ENCODE measurements around the gene CELF4. TPM values are rescaled to one million over a fixed set of nuclear protein-coding genes. Genes with fewer than 3 reads are reported as not detected.
A peak's percentile ranks its signal among the peaks of the same experiment; 100 is the strongest.

Gene CELF4
- total RNA-seq, 1 experiment from 2014 or later: not detected

DNA sequence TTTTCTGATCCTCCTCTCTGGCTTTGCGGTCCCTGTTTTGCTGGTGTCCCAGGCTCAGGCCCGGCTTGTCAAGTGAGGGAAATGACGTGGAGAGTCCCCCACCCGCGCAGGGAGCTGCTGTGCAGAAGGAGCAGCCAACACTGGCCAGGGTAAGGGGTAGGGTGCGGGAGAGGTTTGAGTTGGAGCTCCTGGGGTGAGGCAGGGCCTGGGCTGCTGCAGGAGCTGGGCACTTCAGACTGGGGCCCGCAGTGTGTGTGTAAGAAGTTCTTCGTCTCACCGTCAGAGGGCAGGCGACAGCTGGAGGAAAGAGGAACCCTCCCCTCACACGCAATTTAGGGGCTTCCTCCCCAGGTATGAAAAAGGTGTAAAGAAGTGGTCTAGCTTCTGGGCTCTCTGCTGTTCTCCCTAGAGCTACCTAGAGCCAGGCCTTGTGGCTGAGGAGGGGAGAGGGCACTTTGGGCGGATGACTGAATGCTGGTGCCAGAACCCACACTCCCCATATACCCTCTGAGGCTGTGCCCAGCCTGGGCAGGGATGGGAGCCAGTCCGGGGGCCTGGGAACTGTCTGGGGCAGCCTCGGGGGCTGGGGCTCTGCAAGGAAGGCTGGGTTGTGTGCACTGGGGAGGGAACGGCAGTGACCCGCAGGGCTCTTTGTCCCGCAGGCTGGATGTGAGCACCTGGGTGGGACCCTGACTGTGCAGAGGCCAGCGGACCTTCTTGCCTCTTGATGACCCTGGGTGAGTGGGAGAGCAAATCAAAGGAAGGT lies 11.8 kb downstream of the CELF4 start:
- DNase-seq (ENCODE audit: low read depth, low spot score): peak; percentile 34
- in situ Hi-C loops (cut with HindIII; ENCODE audit: low pct_unique_long_range_greater_than_20kb, low sequenced_read_pairs): no loop called here

DNA sequence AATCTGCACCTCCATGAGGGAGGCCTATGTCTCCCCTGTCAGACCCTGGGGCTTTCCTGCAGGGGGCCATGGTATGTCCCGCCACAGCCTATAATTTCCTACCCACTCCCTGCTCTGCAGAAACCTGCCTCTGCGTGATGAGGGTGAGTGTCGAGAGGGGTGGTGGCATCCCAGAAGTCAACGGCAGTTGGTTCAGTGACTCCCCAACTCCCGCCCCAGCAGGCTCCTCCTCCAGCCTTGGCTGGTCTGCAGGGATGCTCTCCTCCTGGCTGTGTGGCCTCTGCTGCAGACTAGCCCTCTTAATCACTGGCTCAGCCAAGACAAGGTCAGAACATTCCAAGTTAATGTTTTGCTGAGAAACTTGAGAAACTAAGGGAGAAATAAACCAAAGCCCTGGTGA lies 13.3 kb downstream of the CELF4 start:
- no peak for DNase-seq (ENCODE audit: low read depth, low spot score)
- in situ Hi-C loops (cut with HindIII; ENCODE audit: low pct_unique_long_range_greater_than_20kb, low sequenced_read_pairs): no loop called here

DNA sequence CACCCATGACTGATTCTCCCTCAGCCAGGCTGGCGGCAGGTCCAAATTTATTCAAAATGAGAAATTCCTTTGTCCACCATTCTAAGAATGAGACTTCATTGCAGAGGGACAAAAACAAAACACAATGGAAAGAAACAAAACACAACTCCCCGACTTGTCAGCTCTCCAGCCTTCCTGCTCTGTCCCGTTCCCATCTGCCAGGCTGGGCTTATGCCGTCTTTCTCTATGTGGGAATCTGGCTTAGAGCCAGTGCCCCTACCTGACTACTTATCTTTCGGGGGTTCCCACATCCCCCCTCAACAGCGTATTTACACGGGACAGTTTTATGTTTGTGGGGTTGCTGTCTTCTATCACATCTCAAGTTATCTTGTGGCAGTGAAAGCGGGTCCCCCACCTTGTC lies 13.8 kb downstream of the CELF4 start:
- in situ Hi-C loops (cut with HindIII; ENCODE audit: low pct_unique_long_range_greater_than_20kb, low sequenced_read_pairs): no loop called here

DNA sequence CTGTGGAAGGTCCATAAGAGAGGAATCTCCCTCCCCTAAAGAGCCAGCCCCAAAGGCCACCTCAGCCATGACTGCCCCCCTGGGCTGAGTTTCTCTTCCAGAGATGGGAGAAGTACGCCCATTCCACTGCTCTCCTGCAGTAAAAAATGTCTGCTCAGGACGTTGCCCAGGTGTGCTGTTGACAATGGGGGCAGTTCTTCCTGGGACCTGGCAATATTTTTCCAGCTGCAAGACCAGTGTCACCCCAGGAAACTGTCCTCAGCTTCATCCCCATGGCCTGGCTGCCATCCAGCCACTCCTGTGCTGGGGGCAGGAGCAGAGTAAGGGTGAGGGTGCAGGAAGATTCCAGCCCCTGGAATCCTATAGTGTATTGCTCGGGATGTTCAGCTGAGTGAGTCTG lies 14.3 kb downstream of the CELF4 start:
- in situ Hi-C loops (cut with HindIII; ENCODE audit: low pct_unique_long_range_greater_than_20kb, low sequenced_read_pairs): no loop called here
- DNase-seq (ENCODE audit: low read depth, low spot score): no peak

More for the DNA sequence above, 13.8 kb downstream of the CELF4 start:
- DNase-seq (ENCODE audit: low read depth, low spot score): no peak

DNA sequence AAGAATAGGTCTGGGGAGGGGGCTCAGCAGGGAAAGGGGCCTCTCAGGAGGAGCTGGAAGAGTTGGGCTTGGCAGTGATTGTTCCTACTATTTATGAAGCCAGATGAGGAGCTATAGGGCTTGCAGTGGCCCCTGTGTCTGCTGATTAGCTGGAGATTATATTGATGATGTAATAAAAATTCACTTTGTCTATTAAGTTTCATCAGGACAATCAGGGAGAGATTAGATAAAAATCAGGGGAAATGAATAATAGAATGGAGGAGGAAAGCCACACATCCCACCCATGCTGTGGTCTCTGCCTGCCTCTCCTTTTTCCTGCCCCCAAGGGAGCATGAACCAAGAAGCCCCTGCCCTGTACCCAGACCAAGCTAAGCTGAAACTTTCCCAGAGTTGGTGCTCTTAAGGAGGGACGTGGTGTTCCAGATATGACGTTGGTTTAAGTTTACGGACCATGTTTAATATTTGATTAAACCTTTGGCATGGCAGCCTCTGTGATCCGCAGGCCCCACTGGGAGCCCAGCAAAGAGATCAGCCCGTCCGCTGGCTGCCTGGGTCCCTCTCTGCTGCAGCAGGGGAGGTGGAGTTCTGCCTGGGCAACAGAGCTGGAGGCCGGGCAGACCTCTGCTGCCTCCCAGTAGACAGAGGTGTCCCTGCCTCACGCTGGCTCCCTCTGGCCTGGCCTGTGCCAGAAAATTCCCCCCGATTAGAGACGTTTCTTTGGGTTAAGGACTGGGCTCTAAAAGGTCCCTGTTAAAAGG lies 15.3 kb downstream of the CELF4 start:
- in situ Hi-C loops (cut with HindIII; ENCODE audit: low pct_unique_long_range_greater_than_20kb, low sequenced_read_pairs): no loop called here
- no peak for DNase-seq (ENCODE audit: low read depth, low spot score)

DNA sequence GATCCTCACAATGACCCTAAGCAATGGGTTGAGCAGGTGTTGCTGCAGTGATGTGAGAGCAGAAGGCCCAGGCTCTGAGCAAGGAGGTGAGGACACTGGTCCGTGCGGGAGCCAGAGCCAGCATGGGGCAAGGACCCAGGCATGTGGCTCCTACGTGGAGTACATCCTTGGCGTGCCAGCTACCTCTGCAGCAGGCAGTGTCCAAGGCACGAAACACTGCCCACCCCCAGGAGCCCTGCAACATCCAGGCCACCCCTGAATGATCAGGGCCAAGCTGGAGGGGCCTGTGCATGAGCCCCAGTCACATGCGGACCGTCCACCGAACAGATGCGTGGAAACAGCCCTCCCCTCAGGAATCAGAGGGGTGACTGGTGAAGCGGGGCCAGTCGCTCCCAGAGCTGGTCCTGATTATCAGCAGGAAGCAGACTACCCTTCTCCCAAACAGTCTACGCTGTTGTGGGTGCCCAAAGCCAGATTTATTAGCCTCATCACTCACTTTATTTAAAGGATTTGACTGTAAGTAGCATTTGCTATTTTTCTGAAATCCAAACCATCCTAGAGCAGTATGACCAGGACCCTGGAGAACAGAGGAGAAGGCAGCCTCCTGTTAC lies 16.8 kb downstream of the CELF4 start:
- in situ Hi-C loops (cut with HindIII; ENCODE audit: low pct_unique_long_range_greater_than_20kb, low sequenced_read_pairs): no loop called here
- DNase-seq (ENCODE audit: low read depth, low spot score): no peak

DNA sequence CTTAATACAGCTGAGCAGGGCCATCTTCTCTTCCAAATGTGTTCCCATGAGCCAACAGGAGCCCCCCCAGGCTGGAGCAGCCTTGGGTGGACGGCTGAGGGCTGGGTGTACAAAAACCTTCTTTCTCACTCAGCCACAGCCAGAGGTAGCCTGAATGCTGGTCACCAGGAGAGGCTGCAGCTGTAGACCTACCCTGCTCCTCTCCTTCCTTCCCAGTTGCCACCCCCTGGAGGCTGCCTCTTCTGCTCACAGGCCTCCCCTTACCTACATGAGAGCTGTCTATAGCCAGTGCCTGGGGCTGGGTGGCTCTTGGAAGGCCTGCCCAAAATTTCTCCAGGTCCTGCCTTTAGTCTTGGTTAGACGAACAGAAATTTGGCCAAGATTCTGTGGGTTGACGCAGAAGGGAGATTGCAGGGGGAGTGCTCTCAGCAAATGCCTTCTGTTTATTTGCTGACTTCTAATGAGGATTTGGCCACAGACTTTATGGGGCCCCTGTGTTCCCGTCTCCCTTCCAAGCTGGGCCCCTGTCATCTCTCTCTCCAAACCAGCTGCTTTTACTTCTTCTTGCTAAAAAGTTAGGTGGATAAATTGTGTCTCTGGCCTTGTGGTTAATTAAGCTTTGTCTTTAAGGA lies 18.3 kb downstream of the CELF4 start:
- no peak for DNase-seq (ENCODE audit: low read depth, low spot score)
- in situ Hi-C loops (cut with HindIII; ENCODE audit: low pct_unique_long_range_greater_than_20kb, low sequenced_read_pairs): no loop called here

DNA sequence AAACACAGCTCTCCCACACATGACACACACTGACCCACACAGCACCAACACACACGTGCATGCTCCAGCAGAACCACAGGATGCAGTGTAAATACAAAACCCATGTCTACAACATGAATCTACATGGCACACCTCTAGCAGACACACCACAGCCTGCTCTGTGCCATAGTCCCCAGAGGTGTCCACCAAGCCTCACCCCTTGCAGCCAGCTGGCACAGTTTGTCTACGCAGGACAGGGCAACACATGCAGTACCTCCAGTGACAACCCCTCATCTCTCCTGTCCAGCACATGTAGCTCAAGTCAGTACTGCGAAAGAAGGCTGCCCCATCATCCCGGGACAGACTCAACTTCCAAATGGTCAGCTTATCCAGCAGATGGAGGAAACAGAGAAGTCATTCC lies 18.9 kb downstream of the CELF4 start:
- DNase-seq (ENCODE audit: low read depth, low spot score): no peak
- in situ Hi-C loops (cut with HindIII; ENCODE audit: low pct_unique_long_range_greater_than_20kb, low sequenced_read_pairs): no loop called here

DNA sequence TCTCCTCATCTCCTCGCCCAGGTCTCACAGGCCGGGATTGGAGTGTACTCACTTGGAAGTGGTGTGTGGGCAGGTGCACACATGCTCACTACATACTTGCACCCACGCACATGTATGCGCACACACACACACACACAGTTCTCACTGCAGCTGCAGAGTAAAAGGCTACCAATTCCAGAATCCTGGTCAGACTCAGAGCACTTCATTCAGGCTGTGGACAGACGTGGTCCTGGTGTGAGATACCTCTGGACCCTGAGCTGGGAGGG lies 19.4 kb downstream of the CELF4 start:
- no peak for DNase-seq (ENCODE audit: low read depth, low spot score)
- in situ Hi-C loops (cut with HindIII; ENCODE audit: low pct_unique_long_range_greater_than_20kb, low sequenced_read_pairs): no loop called here

DNA sequence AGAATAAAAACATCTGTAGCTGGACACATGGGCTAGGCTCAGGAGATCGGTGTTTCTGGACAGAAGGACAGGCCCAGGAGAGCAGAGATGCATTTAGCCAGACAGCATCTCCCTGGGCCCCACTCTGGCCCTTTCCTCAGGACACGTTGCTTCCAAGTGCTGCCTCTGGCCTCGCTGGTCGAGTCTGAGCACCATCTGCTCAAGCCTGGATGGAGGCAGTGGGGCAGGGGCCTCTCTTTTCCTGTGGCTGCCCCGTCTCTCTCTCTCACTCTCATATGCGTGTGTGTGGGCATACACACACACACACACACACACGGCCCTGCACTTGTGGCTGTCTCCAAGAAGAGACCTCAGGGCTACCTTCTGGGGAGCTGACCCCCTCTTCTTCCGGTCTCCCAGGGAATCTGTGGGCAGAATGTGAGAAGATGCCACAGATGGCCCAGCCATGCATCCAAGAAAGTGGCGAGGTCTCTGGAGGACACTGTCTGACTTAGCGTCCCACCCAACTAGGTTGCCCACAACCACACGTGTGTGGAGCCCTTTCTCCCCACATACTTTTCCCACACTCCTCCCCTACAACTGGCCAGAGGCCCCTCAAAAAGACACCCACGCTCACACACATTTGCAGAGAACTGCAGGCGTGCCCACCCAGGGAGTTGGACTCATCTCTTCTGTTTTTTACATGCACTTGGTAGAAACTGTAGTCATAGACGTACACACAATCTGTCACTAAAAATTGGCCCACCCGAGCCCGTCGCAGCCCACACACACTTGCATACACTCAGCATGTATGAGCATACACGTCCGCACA lies 19.9 kb downstream of the CELF4 start:
- in situ Hi-C loops (cut with HindIII; ENCODE audit: low pct_unique_long_range_greater_than_20kb, low sequenced_read_pairs): no loop called here

DNA sequence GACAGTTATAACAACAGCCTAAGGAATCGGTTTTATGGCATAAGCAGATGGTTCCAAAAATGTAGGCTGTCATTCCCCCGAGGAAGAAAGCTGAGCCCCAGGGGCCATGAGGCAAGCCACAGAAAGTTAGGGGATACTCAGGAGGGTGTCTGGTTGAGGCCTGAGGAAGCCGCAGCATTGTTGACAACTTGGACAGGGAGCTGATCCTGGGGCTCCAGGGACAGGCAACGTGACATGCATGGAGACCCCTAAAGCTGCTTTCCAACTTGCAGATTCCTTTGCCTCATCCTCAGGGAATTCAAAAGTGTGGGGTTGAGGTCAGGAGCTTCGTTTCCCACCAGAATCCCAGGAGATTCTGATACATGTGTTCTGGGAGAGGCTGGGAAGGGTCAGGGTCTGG lies 20.9 kb downstream of the CELF4 start:
- in situ Hi-C loops (cut with HindIII; ENCODE audit: low pct_unique_long_range_greater_than_20kb, low sequenced_read_pairs): no loop called here
- no peak for DNase-seq (ENCODE audit: low read depth, low spot score)

More for the DNA sequence above, 19.9 kb downstream of the CELF4 start:
- DNase-seq (ENCODE audit: low read depth, low spot score): no peak

DNA sequence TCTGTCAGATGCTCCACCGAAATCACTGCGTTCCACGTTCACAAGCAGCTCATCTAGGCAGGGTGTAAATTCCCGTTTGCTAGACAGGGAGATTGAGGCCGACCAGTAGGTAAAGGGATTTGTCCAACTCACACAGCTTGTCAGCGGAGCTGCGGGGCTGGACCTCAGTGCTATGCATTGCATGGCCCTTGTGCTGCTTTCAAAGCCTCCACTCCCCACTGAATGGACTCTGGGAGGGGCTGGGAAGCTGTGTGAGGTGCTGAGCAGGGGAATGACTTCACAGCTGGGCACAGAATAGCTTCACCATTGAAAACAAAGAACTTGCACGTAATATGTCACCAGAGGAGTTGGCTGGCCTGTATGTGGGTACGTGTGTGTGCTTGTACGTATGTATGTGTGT lies 21.4 kb downstream of the CELF4 start:
- in situ Hi-C loops (cut with HindIII; ENCODE audit: low pct_unique_long_range_greater_than_20kb, low sequenced_read_pairs): no loop called here

DNA sequence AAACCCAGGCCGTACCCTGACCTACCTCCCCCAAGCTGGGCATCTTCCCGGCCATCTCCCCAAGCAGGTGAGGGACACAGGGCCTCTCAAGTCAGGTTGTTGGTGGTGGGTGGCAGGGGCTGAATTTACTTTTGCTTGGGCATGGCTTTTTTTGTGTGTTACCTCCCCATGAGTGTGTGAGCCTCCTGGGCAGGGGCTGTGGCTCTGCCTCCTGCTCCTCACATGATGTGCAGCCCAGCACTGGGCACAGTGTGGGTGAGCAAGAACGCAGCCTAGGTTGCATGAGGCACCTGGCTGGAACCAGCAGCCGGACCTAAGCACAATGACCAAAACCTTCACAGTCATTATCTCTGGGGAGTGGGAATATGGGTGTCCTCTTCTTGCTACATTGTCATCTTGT lies 22.3 kb downstream of the CELF4 start:
- in situ Hi-C loops (cut with HindIII; ENCODE audit: low pct_unique_long_range_greater_than_20kb, low sequenced_read_pairs): no loop called here
- DNase-seq (ENCODE audit: low read depth, low spot score): no peak

More for the DNA sequence above, 21.4 kb downstream of the CELF4 start:
- DNase-seq (ENCODE audit: low read depth, low spot score): no peak

DNA sequence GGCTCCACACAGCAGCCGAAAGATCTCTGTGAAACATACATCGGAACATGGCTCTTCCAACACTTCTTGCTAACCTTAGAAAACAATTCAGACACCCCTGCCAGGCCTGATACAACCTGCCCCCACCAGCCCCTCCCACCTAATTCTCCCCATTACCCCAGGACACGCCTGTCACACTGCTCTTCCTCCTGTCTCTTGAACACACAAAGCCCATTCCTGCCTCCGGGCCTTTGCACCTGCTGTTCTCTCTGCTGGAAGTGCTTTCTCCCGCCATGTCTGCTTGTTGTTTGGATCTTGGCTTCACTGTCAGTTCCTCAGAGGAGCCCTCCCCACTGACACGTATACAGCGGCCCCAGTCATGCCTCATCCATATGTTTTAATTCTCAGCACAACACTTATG lies 24.1 kb downstream of the CELF4 start:
- in situ Hi-C loops (cut with HindIII; ENCODE audit: low pct_unique_long_range_greater_than_20kb, low sequenced_read_pairs): no loop called here
- no peak for DNase-seq (ENCODE audit: low read depth, low spot score)

DNA sequence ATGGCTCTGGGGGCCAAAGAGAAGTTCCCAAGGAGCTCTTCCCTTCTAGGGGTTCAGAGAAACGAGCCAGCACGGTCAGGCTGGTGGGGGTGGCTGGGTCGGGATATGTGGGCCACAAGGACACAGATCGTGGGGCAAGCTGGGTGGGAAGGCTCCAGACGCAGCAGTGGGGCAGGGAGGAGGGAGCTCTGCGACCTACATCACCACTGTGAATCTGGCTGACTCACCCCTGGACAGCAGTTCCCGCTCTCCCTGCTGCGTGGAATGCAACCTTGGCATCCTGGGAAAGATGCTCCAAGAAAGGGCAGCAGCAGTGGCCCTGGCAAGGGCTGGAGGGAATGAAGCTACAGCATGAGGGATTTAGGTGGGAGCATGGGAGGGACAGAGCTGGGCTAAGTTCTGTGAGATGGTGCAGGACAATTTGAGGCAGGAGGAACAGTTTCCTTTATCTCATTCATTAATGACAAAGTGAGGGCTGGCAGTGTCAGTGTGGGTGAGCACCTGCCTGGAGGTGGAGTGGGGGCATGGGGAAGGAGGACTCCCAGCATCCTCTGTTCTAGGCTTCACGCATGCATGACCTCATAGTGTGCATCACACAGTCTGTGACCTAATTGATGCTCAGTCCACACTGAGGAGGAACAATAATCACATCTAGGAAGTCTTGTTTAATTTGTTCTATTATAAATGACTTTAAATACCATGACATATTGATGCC lies 25.0 kb downstream of the CELF4 start:
- DNase-seq (ENCODE audit: low read depth, low spot score): no peak
- in situ Hi-C loops (cut with HindIII; ENCODE audit: low pct_unique_long_range_greater_than_20kb, low sequenced_read_pairs): no loop called here

DNA sequence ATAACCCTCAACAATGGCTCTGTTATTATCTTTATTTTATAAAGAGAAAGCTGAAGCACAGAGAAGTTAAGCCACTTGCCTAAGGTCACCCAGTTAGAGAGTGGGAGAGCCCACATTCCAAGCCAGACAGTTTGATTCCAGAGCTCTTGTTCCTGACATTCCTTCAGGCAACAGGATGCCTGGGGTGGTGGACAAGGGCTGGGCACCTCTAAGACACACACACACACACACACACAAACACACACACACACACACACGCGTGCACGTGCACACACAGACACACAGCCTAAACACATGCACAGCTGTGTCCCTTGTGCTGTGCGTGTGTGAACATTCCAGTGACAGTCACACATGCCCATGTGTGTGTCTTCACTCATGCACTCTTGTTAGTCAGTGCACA lies 26.4 kb downstream of the CELF4 start:
- DNase-seq (ENCODE audit: low read depth, low spot score): no peak
- in situ Hi-C loops (cut with HindIII; ENCODE audit: low pct_unique_long_range_greater_than_20kb, low sequenced_read_pairs): no loop called here

DNA sequence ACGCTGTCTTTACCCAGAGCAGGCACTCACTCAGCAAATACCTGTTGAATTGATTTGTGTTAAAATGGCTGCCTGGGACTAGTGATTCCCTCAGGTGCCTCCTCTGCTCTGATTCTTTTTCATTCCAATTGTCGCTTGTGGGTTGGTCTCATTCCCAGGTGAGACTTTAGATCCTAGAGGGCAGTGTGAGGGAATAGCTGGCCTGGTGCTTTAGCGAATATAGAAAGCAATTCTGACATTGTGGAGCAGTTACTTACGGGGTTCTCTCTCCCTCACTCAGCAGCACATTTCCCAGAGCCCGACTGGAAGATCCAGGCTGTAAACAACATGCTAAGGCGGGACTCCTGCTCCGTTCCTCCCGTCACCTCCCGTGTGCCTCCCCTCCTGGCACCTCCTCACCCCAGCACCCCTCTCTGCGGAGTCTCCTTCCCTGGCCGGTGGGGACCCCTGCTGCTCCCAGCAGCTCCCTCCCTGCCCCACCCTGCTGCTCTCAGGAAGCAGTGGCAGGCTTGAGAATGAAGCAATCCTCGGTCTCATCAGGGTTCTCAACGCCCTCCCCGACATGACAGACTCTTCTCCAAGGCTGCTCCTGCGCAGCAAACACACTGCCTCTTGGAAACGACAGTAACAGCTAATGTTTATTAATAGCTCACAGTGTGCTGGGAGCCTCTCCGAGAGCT lies 26.9 kb downstream of the CELF4 start:
- no peak for DNase-seq (ENCODE audit: low read depth, low spot score)
- in situ Hi-C loops (cut with HindIII; ENCODE audit: low pct_unique_long_range_greater_than_20kb, low sequenced_read_pairs): no loop called here
